Lower leg skin (tissue), 4 donors: ENCODE measurements around the gene ERCC2. TPM values are rescaled to one million over a fixed set of nuclear protein-coding genes. Genes with fewer than 3 reads are reported as not detected.
A peak's percentile ranks its signal among the peaks of the same experiment; 100 is the strongest.

Experiments
- DNase-seq, 2 donors: peaks; one replicate each; pipeline ENCODE4 v3.0.0-alpha.2; 2019; ENCODE audit warnings: low spot score in 2 of 2
- H3K4me3 ChIP-seq: fragments of 200-600 bp; sonication (generic); 2 replicates; pipeline ENCODE4 v1.5.1; 2017; ENCODE audit warnings: mild to moderate bottlenecking, low read depth; ENCODE audit not compliant: poor library complexity, severe bottlenecking
- POLR2A ChIP-seq, 2 donors: fragments of 450-650 bp; IDR thresholded peaks; one replicate each; pipeline ENCODE4 v1.6.1; 2016 to 2017; ENCODE audit warnings: antibody characterized with exemption in 2 of 2, mild to moderate bottlenecking in 1 of 2, moderate library complexity in 1 of 2
- WGBS, 2 donors: methylation state at CpG; one replicate each; pipeline ENCODE4 v1.1.5; 2018; 5-methylcytosine and 5-hydroxymethylcytosine counted together
- intact Hi-C: fragments of 100-400 bp; cut with DNase I; formaldehyde crosslinking; loops from one replicate; pipeline ENCODE4 v1.15.0; 2023; ENCODE audit warnings: low total_unique reads
- total RNA-seq, 4 donors: library from RNA; depleted of rRNA; stranded (reverse); fragments of >200 nt; gene quantifications; one replicate each; pipeline ENCODE4 v1.1.0, GENCODE V29; 2016
- TF ChIP-seq, protein P1 (sequence below), 3 donors: fragments of 450-650 bp; IDR thresholded peaks; one replicate each; pipeline ENCODE4 v1.5.1; 2016; ENCODE audit warnings: antibody characterized with exemption in 3 of 3, mild to moderate bottlenecking in 3 of 3, moderate library complexity in 2 of 3

ERCC2 gene
- total RNA-seq, 4 donors from 2014 or later = 8.5 to 22.4 (median 9.8) TPM

DNA sequence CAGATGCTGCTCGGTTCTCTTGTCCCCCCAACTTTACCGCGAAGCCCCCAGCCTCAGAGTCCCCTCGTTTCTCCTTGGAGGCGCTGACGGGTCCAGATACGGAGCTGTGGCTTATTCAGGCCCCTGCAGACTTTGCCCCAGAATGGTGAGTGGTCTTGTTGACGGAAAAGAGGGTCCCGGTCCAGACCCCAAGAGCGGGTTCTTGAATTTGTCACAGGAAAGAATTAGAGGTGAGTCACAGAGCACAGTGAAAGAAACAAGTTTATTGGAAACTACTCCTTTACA, 36.7 kb upstream of the ERCC2 start:
- WGBS, 2 donors = 1% methylated on average over 8 to 10 of the region's 10 CpGs
- intact Hi-C loops = no loop called here

DNA sequence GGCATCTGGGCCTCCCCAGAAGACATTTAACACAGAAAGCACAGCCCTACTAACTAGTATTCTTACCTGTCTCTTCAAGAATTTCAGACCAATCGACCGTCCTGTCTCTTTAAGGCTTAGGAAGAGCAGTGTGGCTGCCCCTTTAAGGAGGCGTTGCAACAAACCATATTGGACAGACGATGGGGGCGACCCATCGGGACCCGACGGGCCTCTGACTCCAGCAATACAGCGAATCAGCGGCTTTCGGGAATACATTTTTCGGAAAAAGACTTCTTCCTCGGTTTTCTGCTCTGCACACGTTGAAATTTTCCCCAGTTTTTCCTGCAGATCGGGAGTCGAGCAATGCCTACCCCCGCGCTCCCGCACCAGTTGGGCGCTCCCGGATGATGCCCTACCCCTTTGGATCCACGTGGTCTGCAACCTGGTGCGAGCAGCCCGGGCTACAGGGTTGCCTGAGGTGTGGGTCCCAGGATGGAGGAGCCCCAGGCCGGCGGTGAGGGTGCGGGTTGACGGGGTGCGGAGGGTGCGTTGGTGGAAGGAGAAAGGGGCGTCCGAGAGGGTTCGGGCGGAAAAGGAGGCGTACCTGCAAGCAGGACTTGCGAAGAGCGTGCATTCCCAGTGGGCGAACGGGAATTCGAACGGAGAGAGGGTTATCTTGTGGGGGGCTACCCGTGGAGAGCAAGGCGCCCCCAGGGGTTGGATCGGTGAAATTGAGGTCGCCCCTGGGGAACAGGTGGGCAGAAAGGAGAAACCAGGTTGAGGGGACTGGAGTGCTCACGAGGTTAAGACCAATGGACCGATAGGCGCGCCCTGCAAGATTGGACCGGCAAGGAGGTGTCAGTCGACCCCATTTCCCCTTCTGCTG, 36.1 kb upstream of the ERCC2 start, which contains the start of gene POLR1G:
TSS of gene POLR1G (plus strand) at position 419 of the 865 bp plus-strand sequence. CDS start at position 472, 53 bp downstream.
- peak; percentile 73 to 95 for DNase-seq
- peak within 1 kb of the TSS; percentile 61 for H3K4me3 ChIP-seq
- WGBS, 2 donors = 0 to 1% methylated on average over 51 of the region's 51 CpGs
- TF ChIP-seq, protein P1, sequence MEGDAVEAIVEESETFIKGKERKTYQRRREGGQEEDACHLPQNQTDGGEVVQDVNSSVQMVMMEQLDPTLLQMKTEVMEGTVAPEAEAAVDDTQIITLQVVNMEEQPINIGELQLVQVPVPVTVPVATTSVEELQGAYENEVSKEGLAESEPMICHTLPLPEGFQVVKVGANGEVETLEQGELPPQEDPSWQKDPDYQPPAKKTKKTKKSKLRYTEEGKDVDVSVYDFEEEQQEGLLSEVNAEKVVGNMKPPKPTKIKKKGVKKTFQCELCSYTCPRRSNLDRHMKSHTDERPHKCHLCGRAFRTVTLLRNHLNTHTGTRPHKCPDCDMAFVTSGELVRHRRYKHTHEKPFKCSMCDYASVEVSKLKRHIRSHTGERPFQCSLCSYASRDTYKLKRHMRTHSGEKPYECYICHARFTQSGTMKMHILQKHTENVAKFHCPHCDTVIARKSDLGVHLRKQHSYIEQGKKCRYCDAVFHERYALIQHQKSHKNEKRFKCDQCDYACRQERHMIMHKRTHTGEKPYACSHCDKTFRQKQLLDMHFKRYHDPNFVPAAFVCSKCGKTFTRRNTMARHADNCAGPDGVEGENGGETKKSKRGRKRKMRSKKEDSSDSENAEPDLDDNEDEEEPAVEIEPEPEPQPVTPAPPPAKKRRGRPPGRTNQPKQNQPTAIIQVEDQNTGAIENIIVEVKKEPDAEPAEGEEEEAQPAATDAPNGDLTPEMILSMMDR (IDR thresholded peaks at IDR 0.05) = peak in 1 of 3 donors; percentile 37
- TF ChIP-seq POLR2A (IDR thresholded peaks at IDR 0.05) = no peak
- intact Hi-C loops = no loop called here

More for the DNA sequence above, 36.7 kb upstream of the ERCC2 start:
- DNase-seq = no peak
- no peak for TF ChIP-seq POLR2A (IDR thresholded peaks at IDR 0.05)
- TF ChIP-seq, protein P1 (IDR thresholded peaks at IDR 0.05) = no peak
- peak overlapping the region; percentile 61 for H3K4me3 ChIP-seq

DNA sequence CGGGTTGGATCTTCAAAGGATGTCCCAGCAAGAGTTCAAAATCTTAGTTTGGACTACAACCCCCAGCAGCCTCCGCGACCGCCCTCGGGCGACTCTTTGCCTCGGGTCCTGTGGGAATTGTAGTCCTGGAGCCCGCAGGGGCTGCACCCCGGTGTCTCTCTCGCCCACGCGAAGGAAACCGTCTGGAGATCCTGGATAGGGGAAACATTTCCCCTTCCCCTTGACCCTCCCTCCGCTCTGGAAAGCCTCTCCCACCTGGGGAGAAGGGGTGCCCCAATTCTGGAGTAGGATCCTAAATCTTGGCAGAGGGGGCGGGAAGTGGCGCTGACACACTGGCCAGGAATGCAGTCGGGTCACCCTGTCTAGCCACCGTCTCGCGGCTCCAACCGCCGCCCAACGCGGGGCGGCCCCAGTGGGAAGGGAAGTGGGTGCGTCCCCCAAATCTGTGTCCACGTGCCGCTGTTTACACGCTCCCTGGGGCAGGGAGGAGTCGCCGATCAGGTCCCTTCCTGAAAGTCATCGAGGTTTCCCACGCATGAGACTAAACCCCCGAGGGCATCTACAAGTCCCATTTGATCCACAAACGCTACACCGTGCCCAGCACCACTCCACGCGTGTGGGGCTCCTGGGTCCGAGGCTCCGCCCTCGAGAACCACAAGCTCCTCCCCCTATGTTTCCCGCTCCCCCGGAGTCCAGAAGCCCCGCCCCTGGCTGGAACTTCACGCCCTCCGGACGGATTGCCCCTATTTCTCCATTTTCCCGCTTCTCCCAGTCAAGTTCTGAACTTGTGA, 35.3 kb upstream of the ERCC2 start:
- WGBS, 2 donors = 0 to 1% methylated on average over 32 to 47 of the region's 48 CpGs
- no peak for TF ChIP-seq POLR2A (IDR thresholded peaks at IDR 0.05)
- TF ChIP-seq, protein P1 (IDR thresholded peaks at IDR 0.05) = no peak
- DNase-seq = peak; percentile 92 to 98
- intact Hi-C loops = no loop called here
- H3K4me3 ChIP-seq = peak overlapping the region; percentile 61

DNA sequence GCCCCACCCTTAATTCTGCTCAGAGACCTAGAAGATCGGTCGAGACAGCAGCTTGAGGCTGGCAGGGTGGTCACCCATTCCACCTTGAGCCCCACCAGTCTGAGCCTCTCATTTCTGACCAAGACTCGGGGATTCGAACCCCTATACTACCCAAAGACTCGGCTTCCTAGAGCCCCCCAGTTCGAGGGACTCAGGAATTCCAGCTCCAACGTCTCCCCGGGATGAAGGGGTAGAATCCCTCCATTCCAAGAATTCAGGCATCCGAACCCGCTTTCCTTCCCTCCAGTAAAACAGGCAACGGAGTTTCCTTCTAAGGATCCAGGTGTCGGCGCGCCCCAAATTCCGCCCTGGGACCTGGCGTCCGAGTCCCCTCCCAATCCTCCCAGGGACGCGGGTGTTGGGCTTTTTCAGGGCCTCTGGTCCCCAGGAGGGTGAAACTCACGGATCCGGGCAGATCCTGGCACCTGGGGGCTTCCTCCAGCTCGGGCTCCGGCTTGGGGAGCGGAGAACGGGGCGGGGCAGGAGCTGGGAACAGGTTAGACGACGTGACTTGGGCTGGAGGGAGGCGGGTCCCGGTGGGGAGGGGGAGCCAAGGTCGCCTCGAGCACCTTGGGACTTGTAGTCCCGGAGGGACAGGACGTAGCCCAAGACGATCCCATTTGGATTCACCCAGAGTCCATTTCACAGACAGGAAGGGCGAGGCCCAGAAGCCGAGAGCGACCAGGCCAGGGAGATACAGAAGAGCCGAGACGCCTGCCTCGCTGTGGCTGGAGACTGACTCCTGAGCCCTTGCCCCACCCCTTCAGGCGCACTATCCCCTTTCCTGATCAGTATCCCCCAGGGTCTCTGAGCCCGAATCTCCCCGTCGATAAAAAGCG, 34.4 kb upstream of the ERCC2 start, which contains the start of gene PPP1R13L:
TSS of gene PPP1R13L (minus strand) at position 513 of the 878 bp plus-strand sequence. CDS start 6,751 bp downstream, outside the sequence.
- 8% methylated on average over 31 to 36 of the region's 46 CpGs for WGBS, 2 donors
- H3K4me3 ChIP-seq = peak within 1 kb of the TSS; percentile 61
- intact Hi-C loops = no loop called here
- peak; percentile 86 to 97 for DNase-seq
- no peak for TF ChIP-seq POLR2A (IDR thresholded peaks at IDR 0.05)
- TF ChIP-seq, protein P1 (IDR thresholded peaks at IDR 0.05) = no peak
